ENCODE results near the gene RELT. TPM values are rescaled to one million over a fixed set of nuclear protein-coding genes. Genes with fewer than 3 reads are reported as not detected.

Gene RELT
- total and polyA plus RNA-seq, 8 donors, result 1.2 to 18.7 (median 1.9) TPM; not detected in 2

DNA sequence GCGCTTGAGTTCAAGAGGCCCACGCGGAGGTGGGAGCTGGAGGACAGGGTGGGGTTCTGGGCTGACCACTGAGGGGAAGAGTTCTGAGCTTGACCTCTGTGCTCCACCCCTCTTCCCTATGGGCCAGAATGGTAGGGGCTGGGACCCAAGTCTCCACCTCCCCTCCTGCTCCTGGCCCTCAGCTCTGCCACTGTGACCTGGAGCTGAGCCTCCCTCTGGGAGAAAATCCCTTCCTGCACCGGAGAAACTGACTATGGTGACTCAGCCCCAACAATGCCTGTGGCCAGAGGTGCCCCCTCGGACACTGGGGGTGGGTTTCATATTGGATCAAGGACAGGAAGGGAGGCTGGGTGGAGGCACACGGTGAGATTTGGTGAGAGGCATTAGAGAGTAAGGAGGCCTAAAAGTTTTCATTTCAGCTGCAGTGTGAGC lies 23.0 kb downstream of the RELT start:
- DNase-seq, result peak in 1 of 2 donors; percentile 12
- Histone ChIP-seq H3K27me3 (no peaks in the 10 kb centered on the region), H3K9me3 (no peaks in the 10 kb centered on the region), H3K36me3 (peaks cover 0 to 35% (median 7%) of the 10 kb centered on the region in 4 donors), H3K4me1 (peaks cover 0 to 3% (median 0%) of the 10 kb centered on the region in 4 donors), H3K4me3 (no peak overlapping the region), H3K27ac (no peak overlapping the region)
- TF ChIP-seq POLR2A (IDR thresholded peaks at IDR 0.05), result no peak
- TF ChIP-seq POLR2AphosphoS5 (IDR thresholded peaks at IDR 0.05), result no peak
- TF ChIP-seq, protein P1, sequence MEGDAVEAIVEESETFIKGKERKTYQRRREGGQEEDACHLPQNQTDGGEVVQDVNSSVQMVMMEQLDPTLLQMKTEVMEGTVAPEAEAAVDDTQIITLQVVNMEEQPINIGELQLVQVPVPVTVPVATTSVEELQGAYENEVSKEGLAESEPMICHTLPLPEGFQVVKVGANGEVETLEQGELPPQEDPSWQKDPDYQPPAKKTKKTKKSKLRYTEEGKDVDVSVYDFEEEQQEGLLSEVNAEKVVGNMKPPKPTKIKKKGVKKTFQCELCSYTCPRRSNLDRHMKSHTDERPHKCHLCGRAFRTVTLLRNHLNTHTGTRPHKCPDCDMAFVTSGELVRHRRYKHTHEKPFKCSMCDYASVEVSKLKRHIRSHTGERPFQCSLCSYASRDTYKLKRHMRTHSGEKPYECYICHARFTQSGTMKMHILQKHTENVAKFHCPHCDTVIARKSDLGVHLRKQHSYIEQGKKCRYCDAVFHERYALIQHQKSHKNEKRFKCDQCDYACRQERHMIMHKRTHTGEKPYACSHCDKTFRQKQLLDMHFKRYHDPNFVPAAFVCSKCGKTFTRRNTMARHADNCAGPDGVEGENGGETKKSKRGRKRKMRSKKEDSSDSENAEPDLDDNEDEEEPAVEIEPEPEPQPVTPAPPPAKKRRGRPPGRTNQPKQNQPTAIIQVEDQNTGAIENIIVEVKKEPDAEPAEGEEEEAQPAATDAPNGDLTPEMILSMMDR (IDR thresholded peaks at IDR 0.05), result no peak
- no peak for TF ChIP-seq EP300 (IDR thresholded peaks at IDR 0.05)
- 61 to 75% (median 66%) methylated on average over 6 of the region's 6 CpGs for WGBS, 5 donors
- intact Hi-C loops (cut with DNase I; ENCODE audit: low total_unique reads), result loop anchor here (10.0 kb wide), 1 partner anchor 104 kb away; no protein-coding TSS in a partner anchor

DNA sequence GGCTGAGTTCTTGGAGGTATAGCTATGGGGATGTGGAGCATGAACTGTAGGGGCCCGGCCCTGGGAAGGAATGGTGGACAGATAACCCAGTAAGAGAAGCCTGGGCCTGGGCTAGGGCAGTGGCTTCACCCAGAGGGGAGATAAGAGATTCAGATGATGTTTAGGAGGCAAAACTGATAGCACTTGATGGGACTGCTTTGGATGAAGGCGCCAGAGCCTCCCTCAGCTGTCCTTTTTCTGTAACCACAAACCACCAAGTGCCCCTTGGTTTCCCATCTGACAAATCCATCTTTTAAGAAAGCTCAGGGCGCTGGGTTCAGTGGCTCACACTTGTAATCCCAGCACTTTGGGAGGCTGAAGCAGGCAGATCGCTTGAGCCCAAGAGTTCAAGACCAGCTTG lies 23.4 kb downstream of the RELT start:
- Histone ChIP-seq H3K9me3 (no peaks in the 10 kb centered on the region), H3K4me3 (no peak overlapping the region), H3K27ac (no peak overlapping the region), H3K4me1 (peaks cover 0 to 8% (median 0%) of the 10 kb centered on the region in 4 donors), H3K36me3 (peaks cover 0 to 32% (median 8%) of the 10 kb centered on the region in 4 donors), H3K27me3 (no peaks in the 10 kb centered on the region)
- intact Hi-C loops (cut with DNase I; ENCODE audit: low total_unique reads), result loop anchor here (5.0 to 10.0 kb wide), 2 partner anchors 105 to 258 kb away; no protein-coding TSS in a partner anchor
- WGBS, 5 donors, result 67 to 93% (median 84%) methylated on average over 4 of the region's 4 CpGs
- DNase-seq, result no peak
- TF ChIP-seq POLR2A (IDR thresholded peaks at IDR 0.05) (no peak), POLR2AphosphoS5 (IDR thresholded peaks at IDR 0.05) (no peak), EP300 (IDR thresholded peaks at IDR 0.05) (no peak)
- TF ChIP-seq, protein P1 (IDR thresholded peaks at IDR 0.05), result no peak

DNA sequence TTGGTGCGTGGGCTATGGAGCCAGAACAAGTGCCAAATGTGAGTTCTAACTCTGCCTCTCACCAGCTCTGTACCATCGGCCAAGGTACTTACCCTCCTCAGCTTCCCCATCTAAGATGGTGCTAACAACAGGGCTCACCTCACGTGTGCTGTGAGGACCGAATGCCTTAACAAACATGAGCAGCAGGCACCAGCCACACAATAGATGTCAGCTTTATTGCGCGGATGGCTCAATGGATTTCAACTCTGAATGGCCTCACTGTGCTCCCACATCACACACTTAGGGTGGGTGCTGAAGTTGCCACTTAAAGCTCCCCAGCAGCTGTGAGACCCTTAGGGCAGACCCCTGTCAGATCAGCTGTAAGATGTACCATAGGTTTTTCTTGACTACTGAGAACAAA lies 24.1 kb downstream of the RELT start:
- no peak for TF ChIP-seq POLR2A (IDR thresholded peaks at IDR 0.05)
- no peak for TF ChIP-seq POLR2AphosphoS5 (IDR thresholded peaks at IDR 0.05)
- Histone ChIP-seq H3K27me3 (no peaks in the 10 kb centered on the region), H3K4me3 (no peak overlapping the region), H3K27ac (no peak overlapping the region), H3K36me3 (peaks cover 0 to 30% (median 11%) of the 10 kb centered on the region in 4 donors), H3K9me3 (no peaks in the 10 kb centered on the region), H3K4me1 (peaks cover 0 to 12% (median 0%) of the 10 kb centered on the region in 4 donors)
- intact Hi-C loops (cut with DNase I; ENCODE audit: low total_unique reads), result loop anchor here (5.0 kb wide), 1 partner anchor 257 kb away; no protein-coding TSS in a partner anchor
- no peak for DNase-seq
- 87 to 97% (median 91%) methylated on average over 6 of the region's 6 CpGs for WGBS, 5 donors

DNA sequence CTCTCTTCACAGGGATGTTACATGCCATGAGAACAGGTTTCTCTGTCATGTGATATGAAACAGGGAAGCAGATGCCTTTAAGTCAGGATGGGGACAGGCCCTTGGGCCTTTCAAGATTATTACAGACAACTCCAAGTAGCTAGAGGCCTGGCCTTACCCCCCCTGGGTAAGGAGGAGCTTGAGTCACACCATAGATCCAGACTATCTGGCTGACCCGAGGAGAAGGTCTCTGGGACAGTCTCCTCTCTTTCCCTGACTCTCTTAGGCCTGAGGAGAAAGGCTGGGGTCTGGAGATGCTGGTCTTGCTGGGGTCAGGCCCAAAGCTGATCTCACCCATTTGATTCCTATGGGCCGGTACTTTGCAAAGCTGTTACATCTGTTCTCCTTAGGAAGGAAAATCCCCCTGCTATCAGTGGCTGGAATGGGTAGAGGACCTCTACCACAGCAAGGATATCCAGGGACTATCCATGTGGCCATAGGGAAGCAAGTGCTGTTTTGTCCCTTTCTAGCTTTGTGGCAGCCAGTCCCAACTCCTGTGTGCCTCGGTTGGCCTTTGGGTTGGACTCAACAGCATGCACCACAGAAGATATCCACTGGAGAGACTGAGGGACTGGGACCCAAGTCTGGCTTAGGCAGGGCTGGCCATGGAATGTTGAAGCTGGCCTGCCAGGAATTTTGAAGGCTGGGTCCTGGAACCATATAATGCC lies 25.2 kb downstream of the RELT start:
- Histone ChIP-seq H3K27me3 (no peaks in the 10 kb centered on the region), H3K27ac (no peak overlapping the region), H3K36me3 (peaks cover 0 to 30% (median 20%) of the 10 kb centered on the region in 4 donors), H3K4me3 (no peak overlapping the region), H3K9me3 (no peaks in the 10 kb centered on the region), H3K4me1 (peaks cover 0 to 12% (median 0%) of the 10 kb centered on the region in 4 donors)
- peak in 1 of 2 donors; percentile 4 for DNase-seq
- TF ChIP-seq POLR2A (IDR thresholded peaks at IDR 0.05) (no peak), POLR2AphosphoS5 (IDR thresholded peaks at IDR 0.05) (no peak), EP300 (IDR thresholded peaks at IDR 0.05) (no peak)
- TF ChIP-seq, protein P1 (IDR thresholded peaks at IDR 0.05), result no peak
- intact Hi-C loops (cut with DNase I; ENCODE audit: low total_unique reads), result loop anchor here (5.0 kb wide), 1 partner anchor 256 kb away; no protein-coding TSS in a partner anchor
- WGBS, 5 donors, result 74 to 90% (median 86%) methylated on average over 3 of the region's 3 CpGs
